BE2C (cell line): ENCODE data around the gene COLGALT1.

ENCODE experiments used
- DNase-seq: peaks from one replicate; pipeline ENCODE4 v3.0.0-alpha.2; 2020
- H3K27me3 ChIP-seq: fragments of 250-450 bp; sonication (Bioruptor Pico); 2 replicates; pipeline ENCODE4 v1.5.1; 2020; ENCODE audit warnings: mild to moderate bottlenecking
- H3K36me3 ChIP-seq: fragments of 250-450 bp; sonication (Bioruptor Pico); 2 replicates; pipeline ENCODE4 v1.5.1; 2020; ENCODE audit warnings: mild to moderate bottlenecking
- H3K4me1 ChIP-seq: fragments of 250-450 bp; sonication (Bioruptor Pico); 2 replicates; pipeline ENCODE4 v1.5.1; 2020
- H3K4me3 ChIP-seq: 2 replicates; pipeline ENCODE4 v1.5.1; 2011; ENCODE audit warnings: low read depth, low read length
- H3K9me3 ChIP-seq: fragments of 250-450 bp; sonication (Bioruptor Pico); 2 replicates; pipeline ENCODE4 v1.5.1; 2020
- TF ChIP-seq, protein P1 (sequence below): IDR thresholded peaks from 2 replicates; pipeline ENCODE4 v1.5.1; 2012; ENCODE audit warnings: mild to moderate bottlenecking, low read depth, low read length

COLGALT1 gene

DNA sequence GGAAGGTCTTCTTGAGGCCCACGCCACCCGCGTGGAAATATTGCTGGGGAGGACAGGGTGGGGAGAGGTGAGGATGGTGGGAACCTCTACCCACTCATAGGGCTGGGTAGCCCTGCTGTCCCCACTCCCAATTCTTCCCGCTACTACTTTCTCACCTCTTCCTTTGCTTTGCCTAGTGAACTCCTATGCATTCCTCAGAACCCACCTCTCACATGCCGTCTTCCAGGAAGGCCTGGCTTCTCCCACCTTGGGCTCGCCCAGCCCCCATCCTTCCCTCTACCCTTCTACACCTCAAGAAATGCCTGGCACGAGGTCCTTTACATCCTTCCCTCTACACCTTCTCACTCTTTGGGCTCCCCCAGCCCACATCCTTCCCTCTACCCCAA, 62.4 kb downstream of the COLGALT1 start:
- Histone ChIP-seq H3K4me1 (no peaks in the 10 kb centered on the region), H3K27me3 (no peaks in the 10 kb centered on the region), H3K9me3 (no peaks in the 10 kb centered on the region), H3K36me3 (peaks cover 39% of the 10 kb centered on the region), H3K4me3 (no peak overlapping the region)
- DNase-seq = no peak
- TF ChIP-seq, protein P1, sequence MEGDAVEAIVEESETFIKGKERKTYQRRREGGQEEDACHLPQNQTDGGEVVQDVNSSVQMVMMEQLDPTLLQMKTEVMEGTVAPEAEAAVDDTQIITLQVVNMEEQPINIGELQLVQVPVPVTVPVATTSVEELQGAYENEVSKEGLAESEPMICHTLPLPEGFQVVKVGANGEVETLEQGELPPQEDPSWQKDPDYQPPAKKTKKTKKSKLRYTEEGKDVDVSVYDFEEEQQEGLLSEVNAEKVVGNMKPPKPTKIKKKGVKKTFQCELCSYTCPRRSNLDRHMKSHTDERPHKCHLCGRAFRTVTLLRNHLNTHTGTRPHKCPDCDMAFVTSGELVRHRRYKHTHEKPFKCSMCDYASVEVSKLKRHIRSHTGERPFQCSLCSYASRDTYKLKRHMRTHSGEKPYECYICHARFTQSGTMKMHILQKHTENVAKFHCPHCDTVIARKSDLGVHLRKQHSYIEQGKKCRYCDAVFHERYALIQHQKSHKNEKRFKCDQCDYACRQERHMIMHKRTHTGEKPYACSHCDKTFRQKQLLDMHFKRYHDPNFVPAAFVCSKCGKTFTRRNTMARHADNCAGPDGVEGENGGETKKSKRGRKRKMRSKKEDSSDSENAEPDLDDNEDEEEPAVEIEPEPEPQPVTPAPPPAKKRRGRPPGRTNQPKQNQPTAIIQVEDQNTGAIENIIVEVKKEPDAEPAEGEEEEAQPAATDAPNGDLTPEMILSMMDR = no peak

DNA sequence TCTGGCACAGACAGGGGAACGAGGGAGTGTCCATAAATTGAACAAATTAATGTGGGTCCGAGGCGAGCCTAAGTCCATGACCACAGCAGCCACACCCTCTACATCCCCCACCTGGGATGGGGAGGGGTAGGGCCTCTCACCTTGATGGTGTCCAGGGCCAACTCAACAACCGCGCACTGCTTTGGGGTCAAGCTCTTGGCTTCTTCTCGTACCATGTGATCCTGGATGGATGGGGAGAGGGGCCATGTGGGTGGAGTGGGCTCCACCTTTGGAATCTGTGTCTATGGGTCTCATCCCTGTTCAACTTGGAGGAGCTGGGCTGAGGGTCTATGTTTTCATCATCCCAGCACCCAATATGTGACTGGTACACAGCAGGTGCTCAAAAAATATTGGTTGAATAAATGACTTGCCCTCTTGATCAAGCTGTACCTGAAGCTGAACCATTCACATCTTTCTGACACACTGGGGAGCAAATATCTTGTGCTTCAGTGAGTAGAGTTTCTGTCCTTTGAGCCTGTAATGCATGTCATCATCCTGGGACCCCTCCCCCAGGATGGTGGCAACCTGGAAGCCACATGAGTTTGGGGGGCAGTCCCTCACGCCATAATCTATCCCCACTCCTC, 62.9 kb downstream of the COLGALT1 start:
- no peak for DNase-seq
- no peak overlapping the region for H3K4me3 ChIP-seq
- no peaks in the 10 kb centered on the region for H3K9me3 ChIP-seq
- no peaks in the 10 kb centered on the region for H3K27me3 ChIP-seq
- peaks cover 41% of the 10 kb centered on the region for H3K36me3 ChIP-seq
- H3K4me1 ChIP-seq = no peaks in the 10 kb centered on the region
- TF ChIP-seq, protein P1 = no peak

DNA sequence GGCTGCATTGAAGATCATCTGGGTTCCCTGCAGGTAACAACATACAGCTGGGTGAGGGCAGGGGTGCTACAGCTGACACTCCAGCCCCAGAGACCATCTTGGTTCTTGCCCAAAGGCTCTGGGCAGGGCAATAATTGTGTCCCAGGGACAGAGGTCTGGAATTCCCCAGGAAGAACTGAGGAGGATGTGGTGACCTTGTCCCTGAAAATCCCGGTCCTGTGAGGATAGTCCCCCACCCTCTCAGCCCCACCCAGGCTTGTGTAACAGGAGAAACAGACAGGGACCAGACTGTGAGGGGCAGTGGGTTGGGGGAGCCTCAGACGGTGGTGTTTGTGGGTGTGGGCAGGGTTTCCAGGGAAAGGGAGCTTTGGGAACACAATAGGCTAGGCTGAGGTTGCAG, 63.5 kb downstream of the COLGALT1 start:
- H3K27me3 ChIP-seq = no peaks in the 10 kb centered on the region
- H3K9me3 ChIP-seq = no peaks in the 10 kb centered on the region
- no peak overlapping the region for H3K4me3 ChIP-seq
- TF ChIP-seq, protein P1 = no peak
- no peak for DNase-seq
- no peaks in the 10 kb centered on the region for H3K4me1 ChIP-seq
- peaks cover 46% of the 10 kb centered on the region for H3K36me3 ChIP-seq

DNA sequence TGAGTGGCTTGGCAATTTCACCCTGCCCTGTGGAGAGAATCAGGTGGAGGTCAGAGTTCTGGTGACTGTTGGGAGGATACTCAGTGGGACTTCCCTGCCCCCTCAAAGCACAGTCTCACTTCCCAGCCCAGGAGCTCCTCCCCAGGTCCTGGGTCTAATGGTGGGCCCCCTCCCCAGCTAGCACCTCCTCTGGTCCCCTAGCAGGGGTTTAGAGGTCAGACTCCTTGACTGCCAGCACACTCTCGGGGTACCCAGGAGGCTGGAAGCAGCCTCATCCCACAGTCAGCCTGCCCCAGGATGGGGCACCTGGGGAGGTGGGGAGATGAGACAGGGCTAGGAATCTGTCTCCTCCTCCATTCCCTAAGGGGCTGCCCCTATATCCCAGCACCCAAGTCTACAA, 65.2 kb downstream of the COLGALT1 start:
- Histone ChIP-seq H3K27me3 (no peaks in the 10 kb centered on the region), H3K9me3 (no peaks in the 10 kb centered on the region), H3K4me1 (no peaks in the 10 kb centered on the region), H3K4me3 (no peak overlapping the region), H3K36me3 (peaks cover 56% of the 10 kb centered on the region)
- no peak for DNase-seq
- TF ChIP-seq, protein P1 = no peak

DNA sequence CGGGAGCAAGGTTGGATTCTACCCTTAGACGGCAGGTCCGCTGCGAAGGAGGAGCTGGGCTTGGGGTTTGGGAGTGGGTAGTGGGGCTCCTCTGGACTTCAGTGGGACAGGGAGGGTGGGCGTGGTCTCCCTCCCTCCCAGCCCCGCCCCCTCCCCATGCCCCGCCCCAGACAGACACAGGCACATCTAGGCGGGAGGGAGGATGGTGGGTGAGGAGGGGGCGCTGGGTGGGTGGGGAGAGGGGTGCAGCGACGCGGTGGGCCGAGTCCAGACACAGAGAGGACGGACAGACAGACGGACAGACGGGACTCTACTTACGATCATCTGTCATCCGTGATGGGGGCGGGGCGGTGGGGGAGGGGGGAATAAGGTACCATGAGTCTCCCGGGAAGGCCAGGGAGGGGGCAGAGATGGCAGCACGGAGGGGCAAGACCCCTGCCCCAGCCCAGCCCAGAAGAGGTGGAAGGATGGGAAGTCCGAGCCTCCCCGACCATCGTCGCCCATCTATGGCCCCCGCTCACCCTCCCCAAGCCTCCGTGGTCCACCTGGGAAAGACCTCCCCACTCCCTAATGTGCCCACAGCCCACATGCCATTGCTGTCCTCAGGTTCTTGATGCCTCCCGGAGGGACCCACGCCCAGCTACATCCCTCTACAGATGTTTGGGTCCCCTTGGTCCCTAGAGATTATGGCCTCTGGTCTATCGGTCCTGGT, 67.9 kb downstream of the COLGALT1 start:
- Histone ChIP-seq H3K9me3 (no peaks in the 10 kb centered on the region), H3K4me1 (no peaks in the 10 kb centered on the region), H3K4me3 (no peak overlapping the region), H3K27me3 (no peaks in the 10 kb centered on the region), H3K36me3 (peaks cover 52% of the 10 kb centered on the region)
- TF ChIP-seq, protein P1 = no peak
- no peak for DNase-seq

DNA sequence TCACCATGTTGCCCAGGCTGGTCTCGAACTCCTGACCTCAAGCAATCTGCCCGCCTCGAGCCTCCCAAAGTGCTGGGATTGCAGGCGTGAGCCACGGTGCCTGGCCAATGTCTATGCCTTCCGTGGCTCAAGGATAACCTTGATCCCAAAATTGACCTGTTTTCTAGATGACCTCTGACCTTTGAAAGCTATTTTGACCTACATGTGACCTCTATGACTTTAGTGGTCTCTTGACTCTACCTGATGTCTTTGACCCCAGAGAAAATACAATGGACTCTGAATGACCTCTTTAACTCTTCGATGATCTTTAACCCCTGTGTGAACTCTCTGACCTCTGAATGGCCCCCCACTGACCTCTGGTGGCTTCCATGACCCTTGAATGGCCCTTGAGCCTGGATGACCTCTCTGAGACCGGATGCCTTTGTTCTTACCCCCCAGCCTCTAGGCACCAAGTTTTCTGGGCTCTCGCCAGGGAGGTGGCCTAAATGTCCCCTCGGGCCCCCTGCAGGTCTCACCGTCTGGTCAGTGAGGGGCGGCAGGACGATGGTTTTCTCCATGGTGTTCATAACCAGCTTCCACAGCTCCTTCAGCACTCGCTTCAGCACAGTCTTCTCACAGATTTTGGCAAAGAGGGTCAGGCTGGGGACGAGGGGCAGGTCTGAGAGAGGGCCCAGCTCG, 69.0 kb downstream of the COLGALT1 start:
- no peak for DNase-seq
- no peaks in the 10 kb centered on the region for H3K4me1 ChIP-seq
- H3K9me3 ChIP-seq = no peaks in the 10 kb centered on the region
- no peak overlapping the region for H3K4me3 ChIP-seq
- no peaks in the 10 kb centered on the region for H3K27me3 ChIP-seq
- peaks cover 50% of the 10 kb centered on the region for H3K36me3 ChIP-seq
- TF ChIP-seq, protein P1 = no peak
